K562 (cell line): ENCODE measurements around the gene MYO3B. TPM values are rescaled to one million over a fixed set of nuclear protein-coding genes. Genes with fewer than 3 reads are reported as not detected.

Experiments
- CBFA2T3 ChIP-seq: fragments of 450-650 bp; IDR thresholded peaks from 2 replicates; pipeline ENCODE4 v1.6.1; 2017
- CBX3 ChIP-seq, 2 experiments: IDR thresholded peaks; 1 replicate in 1 of 2; 2 replicates in 1 of 2; pipeline ENCODE4 v1.6.1; 2012; ENCODE audit warnings: inconsistent platforms in 2 of 2, low read length in 2 of 2, borderline replicate concordance in 1 of 2, control low read depth in 1 of 2
- ELF2 ChIP-seq: fragments of 250-450 bp; sonication (Bioruptor Pico); IDR thresholded peaks from 2 replicates; pipeline ENCODE4 v1.5.0; 2021; ENCODE audit warnings: mild to moderate bottlenecking
- HLTF ChIP-seq: fragments of 450-650 bp; IDR thresholded peaks from 2 replicates; pipeline ENCODE4 v1.6.1; 2016
- PHF20 ChIP-seq: fragments of 450-650 bp; IDR thresholded peaks from 2 replicates; pipeline ENCODE4 v1.6.1; 2018; ENCODE audit not compliant: partially characterized antibody
- RBM34 ChIP-seq: fragments of 200-400 bp; formaldehyde crosslinking; IDR thresholded peaks from 2 replicates; pipeline ENCODE4 v1.6.1; 2018; ENCODE audit warnings: low read length, borderline replicate concordance; ENCODE audit not compliant: insufficient read depth
- SREBF1 ChIP-seq: fragments of 150-350 bp; IDR thresholded peaks from 2 replicates; pipeline ENCODE4 v1.6.1; 2014; ENCODE audit warnings: antibody characterized with exemption, low read depth, low read length, borderline replicate concordance
- polyA plus RNA-seq, 8 experiments: library from polyadenylated mRNA; depleted of rRNA in 4 of 8; stranded (reverse) in 5 of 8; unstranded in 3 of 8; fragments of >200 nt; fragmentation: Nextera tagmentation in 2 of 8; fragmentation: Illumina TruSeq in 1 of 8; extraction: Ambion mirVana in 2 of 8; extraction: Trizol in 1 of 8; gene quantifications; 2 replicates each; pipeline versions ENCODE4 v1.2.1 to v1.2.3, GENCODE V29; 2011 to 2014; ENCODE audit warnings: inconsistent platforms in 1 of 8, missing spikeins in 1 of 8
- total RNA-seq, 7 experiments: library from RNA; depleted of rRNA in 6 of 7; stranded (reverse); fragments of >200 nt in 6 of 7; fragmentation: Illumina TruSeq in 2 of 7; extraction: Trizol in 2 of 7; gene quantifications; 2 replicates each; pipeline versions ENCODE4 v1.2.1 to v1.2.3, GENCODE V29; 2011 to 2021; ENCODE audit warnings: low replicate concordance in 1 of 7
- TF ChIP-seq, protein P1 (sequence below): sonication (generic); formaldehyde crosslinking; IDR thresholded peaks from 2 replicates; pipeline ENCODE4 v1.8.1; 2023; ENCODE audit warnings: missing genetic modification reagents, mild to moderate bottlenecking, borderline replicate concordance
- TF ChIP-seq, protein P2 (sequence below): fragments of 200-800 bp; sonication (Bioruptor generic); IDR thresholded peaks from 2 replicates; pipeline ENCODE4 v1.6.1; 2017; ENCODE audit warnings: missing genetic modification characterization, missing compliant biosample characterization
- TF ChIP-seq, protein P3 (sequence below), 2 experiments: fragments of 250-450 bp in 1 of 2; fragments of 450-650 bp in 1 of 2; sonication (Bioruptor Pico) in 1 of 2; IDR thresholded peaks; 2 replicates each; pipeline versions ENCODE4 v1.6.1 to v1.8.0; 2016 to 2021; ENCODE audit warnings: mild to moderate bottlenecking in 2 of 2, moderate library complexity in 2 of 2, missing compliant biosample characterization in 1 of 2, missing genetic modification characterization in 1 of 2
- TF ChIP-seq, protein P4 (sequence below): fragments of 450-650 bp; formaldehyde crosslinking; IDR thresholded peaks from 2 replicates; pipeline ENCODE4 v1.4.0; 2022; ENCODE audit warnings: mild to moderate bottlenecking, moderate library complexity

The MYO3B gene
- total and polyA plus RNA-seq, 9 of the 15 experiments (the other 6 are each of a cell fraction or from before 2014, with no cell fraction given) = 2.7 to 6.5 (median 3.6) TPM

DNA sequence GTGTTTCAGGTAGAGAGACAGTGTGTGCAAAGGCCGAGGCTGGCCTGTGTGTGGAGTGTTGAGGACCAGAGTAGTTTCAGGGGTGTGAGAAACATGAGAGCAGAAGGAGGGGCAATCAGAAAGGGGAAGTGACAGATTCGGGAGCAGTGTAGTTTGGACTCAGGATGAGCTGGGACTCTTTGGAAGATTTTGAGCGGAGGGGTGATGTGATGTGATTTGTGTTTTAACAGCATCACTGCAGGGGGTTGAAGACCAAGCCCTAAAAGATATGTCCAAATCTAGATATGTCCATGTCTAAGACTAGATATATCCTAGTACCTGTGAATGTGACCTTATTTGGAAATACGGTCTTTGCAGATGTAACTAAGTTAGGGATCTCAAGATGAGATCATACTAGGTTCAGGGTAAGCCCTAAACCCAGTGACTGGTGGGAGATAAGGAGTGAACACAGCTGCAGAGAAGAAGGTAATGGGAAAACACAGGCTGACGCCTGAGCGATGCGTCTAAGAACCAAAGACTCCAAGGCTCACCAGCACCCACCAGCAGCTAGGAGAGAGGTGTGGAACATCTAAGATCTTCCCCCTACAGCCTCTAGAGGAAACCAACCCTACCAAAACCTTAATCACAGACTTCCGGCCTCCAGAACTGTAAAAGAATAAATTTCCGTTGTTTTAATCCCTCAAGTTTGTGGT is 38.5 kb upstream of the MYO3B start (continued):
- TF ChIP-seq, protein P1, sequence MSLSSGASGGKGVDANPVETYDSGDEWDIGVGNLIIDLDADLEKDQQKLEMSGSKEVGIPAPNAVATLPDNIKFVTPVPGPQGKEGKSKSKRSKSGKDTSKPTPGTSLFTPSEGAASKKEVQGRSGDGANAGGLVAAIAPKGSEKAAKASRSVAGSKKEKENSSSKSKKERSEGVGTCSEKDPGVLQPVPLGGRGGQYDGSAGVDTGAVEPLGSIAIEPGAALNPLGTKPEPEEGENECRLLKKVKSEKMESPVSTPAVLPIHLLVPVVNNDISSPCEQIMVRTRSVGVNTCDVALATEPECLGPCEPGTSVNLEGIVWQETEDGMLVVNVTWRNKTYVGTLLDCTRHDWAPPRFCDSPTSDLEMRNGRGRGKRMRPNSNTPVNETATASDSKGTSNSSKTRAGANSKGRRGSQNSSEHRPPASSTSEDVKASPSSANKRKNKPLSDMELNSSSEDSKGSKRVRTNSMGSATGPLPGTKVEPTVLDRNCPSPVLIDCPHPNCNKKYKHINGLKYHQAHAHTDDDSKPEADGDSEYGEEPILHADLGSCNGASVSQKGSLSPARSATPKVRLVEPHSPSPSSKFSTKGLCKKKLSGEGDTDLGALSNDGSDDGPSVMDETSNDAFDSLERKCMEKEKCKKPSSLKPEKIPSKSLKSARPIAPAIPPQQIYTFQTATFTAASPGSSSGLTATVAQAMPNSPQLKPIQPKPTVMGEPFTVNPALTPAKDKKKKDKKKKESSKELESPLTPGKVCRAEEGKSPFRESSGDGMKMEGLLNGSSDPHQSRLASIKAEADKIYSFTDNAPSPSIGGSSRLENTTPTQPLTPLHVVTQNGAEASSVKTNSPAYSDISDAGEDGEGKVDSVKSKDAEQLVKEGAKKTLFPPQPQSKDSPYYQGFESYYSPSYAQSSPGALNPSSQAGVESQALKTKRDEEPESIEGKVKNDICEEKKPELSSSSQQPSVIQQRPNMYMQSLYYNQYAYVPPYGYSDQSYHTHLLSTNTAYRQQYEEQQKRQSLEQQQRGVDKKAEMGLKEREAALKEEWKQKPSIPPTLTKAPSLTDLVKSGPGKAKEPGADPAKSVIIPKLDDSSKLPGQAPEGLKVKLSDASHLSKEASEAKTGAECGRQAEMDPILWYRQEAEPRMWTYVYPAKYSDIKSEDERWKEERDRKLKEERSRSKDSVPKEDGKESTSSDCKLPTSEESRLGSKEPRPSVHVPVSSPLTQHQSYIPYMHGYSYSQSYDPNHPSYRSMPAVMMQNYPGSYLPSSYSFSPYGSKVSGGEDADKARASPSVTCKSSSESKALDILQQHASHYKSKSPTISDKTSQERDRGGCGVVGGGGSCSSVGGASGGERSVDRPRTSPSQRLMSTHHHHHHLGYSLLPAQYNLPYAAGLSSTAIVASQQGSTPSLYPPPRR = no peak
- TF ChIP-seq CBX3 (IDR thresholded peaks at IDR 0.05; ENCODE audit: borderline replicate concordance in 1 of 2, low read length in 2 of 2) = no peak
- no peak for TF ChIP-seq PHF20
- TF ChIP-seq ELF2 = no peak
- TF ChIP-seq RBM34 = no peak
- TF ChIP-seq, protein P2, sequence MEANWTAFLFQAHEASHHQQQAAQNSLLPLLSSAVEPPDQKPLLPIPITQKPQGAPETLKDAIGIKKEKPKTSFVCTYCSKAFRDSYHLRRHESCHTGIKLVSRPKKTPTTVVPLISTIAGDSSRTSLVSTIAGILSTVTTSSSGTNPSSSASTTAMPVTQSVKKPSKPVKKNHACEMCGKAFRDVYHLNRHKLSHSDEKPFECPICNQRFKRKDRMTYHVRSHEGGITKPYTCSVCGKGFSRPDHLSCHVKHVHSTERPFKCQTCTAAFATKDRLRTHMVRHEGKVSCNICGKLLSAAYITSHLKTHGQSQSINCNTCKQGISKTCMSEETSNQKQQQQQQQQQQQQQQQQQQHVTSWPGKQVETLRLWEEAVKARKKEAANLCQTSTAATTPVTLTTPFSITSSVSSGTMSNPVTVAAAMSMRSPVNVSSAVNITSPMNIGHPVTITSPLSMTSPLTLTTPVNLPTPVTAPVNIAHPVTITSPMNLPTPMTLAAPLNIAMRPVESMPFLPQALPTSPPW (CRISPR knock-in tag) = peak; percentile 30; the same call in 1 of the 2 replicates
- TF ChIP-seq, protein P3, sequence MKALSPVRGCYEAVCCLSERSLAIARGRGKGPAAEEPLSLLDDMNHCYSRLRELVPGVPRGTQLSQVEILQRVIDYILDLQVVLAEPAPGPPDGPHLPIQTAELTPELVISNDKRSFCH (CRISPR knock-in tag; IDR thresholded peaks at IDR 0.05) = no peak
- TF ChIP-seq, protein P3 (tag; IDR thresholded peaks at IDR 0.05) = peak; percentile 37; the same call in 1 of the 2 replicates
- 0 out of 2 replicates have a peak, but pooled peaks have one; percentile 37 for TF ChIP-seq HLTF
- peak; percentile 72 for TF ChIP-seq CBFA2T3
- TF ChIP-seq, protein P4, sequence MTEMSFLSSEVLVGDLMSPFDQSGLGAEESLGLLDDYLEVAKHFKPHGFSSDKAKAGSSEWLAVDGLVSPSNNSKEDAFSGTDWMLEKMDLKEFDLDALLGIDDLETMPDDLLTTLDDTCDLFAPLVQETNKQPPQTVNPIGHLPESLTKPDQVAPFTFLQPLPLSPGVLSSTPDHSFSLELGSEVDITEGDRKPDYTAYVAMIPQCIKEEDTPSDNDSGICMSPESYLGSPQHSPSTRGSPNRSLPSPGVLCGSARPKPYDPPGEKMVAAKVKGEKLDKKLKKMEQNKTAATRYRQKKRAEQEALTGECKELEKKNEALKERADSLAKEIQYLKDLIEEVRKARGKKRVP (CRISPR knock-in tag) = no peak
- no peak for TF ChIP-seq SREBF1
